ENCODE measurements around the gene HYCC1. TPM values are rescaled to one million over a fixed set of nuclear protein-coding genes. Genes with fewer than 3 reads are reported as not detected.

The HYCC1 gene
- total RNA-seq, 2 experiments from 2014 or later = 17.8 to 18.5 TPM

DNA sequence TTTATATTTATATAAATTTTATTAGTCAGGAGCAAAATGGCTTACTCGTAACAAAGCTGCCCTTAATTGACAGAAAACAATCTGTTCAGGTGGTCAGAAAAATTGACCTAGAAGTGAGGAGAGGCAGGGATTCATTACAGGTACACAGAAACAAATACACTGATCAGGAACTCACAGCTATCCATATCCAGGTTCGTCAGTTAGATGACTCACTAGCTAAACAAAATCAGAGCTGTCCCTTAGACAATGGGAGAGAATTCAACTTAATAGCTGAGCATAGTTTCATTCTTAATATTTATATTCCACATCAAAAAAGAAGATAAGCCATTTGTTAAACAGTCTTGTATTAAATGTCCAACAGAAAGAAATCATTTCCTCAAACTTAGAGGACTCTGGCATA, 41.7 kb downstream of the HYCC1 start:
- no peak for DNase-seq
- peaks cover 23% of the 10 kb centered on the region for H3K36me3 Mint-ChIP-seq (ENCODE audit: low read depth)
- peaks cover 4% of the 10 kb centered on the region for H3K4me1 Mint-ChIP-seq (ENCODE audit: low read depth)
- H3K9me3 Mint-ChIP-seq = no peaks in the 10 kb centered on the region
- H3K4me3 Mint-ChIP-seq = no peak overlapping the region
- intact Hi-C loops (cut with micrococcal nuclease) = no loop called here
- TF ChIP-seq, protein P1, sequence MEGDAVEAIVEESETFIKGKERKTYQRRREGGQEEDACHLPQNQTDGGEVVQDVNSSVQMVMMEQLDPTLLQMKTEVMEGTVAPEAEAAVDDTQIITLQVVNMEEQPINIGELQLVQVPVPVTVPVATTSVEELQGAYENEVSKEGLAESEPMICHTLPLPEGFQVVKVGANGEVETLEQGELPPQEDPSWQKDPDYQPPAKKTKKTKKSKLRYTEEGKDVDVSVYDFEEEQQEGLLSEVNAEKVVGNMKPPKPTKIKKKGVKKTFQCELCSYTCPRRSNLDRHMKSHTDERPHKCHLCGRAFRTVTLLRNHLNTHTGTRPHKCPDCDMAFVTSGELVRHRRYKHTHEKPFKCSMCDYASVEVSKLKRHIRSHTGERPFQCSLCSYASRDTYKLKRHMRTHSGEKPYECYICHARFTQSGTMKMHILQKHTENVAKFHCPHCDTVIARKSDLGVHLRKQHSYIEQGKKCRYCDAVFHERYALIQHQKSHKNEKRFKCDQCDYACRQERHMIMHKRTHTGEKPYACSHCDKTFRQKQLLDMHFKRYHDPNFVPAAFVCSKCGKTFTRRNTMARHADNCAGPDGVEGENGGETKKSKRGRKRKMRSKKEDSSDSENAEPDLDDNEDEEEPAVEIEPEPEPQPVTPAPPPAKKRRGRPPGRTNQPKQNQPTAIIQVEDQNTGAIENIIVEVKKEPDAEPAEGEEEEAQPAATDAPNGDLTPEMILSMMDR (IDR thresholded peaks at IDR 0.05) = no peak
- no peak overlapping the region for H3K27ac Mint-ChIP-seq
- ATAC-seq = no peak
- ChIA-PET CTCF (interaction anchor here (1.5 to 4.3 kb wide), 3 partner anchors 8 to 84 kb away, joined by 4 to 28 read pairs (median 5); no protein-coding TSS in a partner anchor), POLR2A (interaction anchor here (0.6 kb wide), 1 partner anchor 79 kb away, joined by 3 read pairs; no protein-coding TSS in a partner anchor)
- H3K27me3 Mint-ChIP-seq = no peaks in the 10 kb centered on the region

DNA sequence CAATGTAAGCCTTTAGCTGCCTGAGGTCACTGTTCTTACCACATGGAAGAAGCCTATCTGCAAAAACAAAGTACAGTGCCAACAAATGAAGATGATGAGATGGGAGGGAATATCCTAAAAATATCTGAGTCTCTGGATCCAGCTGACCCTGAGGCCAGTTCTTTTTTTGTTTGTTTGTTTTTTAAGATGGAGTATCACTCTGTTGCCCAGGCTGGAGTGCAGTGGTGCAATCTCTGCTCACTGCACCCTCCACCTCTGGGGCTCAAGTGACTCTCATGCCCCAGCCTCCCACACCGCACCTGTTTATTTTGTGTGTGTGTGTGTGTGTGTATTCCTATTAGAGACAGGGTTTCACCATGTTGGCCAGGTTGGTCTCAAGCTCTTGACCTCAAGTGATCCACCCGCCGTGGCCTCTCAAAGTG, 44.9 kb downstream of the HYCC1 start:
- no peak overlapping the region for H3K27ac Mint-ChIP-seq
- TF ChIP-seq, protein P1 (IDR thresholded peaks at IDR 0.05) = no peak
- DNase-seq = no peak
- intact Hi-C loops (cut with micrococcal nuclease) = no loop called here
- no peak overlapping the region for H3K4me3 Mint-ChIP-seq
- no peaks in the 10 kb centered on the region for H3K9me3 Mint-ChIP-seq
- no peaks in the 10 kb centered on the region for H3K4me1 Mint-ChIP-seq (ENCODE audit: low read depth)
- no peak for ATAC-seq
- CTCF ChIA-PET = interaction anchor here (0.6 to 1.6 kb wide), 2 partner anchors 20 to 108 kb away, joined by 3 to 4 read pairs; no protein-coding TSS in a partner anchor
- peaks cover 7% of the 10 kb centered on the region for H3K36me3 Mint-ChIP-seq (ENCODE audit: low read depth)
- H3K27me3 Mint-ChIP-seq = no peaks in the 10 kb centered on the region
- POLR2A ChIA-PET = no interaction called here

Other genes starting within 250 kb of the HYCC1 start
- gene TOMM7, start 191.3 kb downstream of the HYCC1 start, total RNA-seq = 100 to 1,000 TPM; 206 to 240 TPM
- 10 to 100 TPM; 17.1 to 18.2 TPM for gene KLHL7, start 91.7 kb upstream of the HYCC1 start, total RNA-seq
- gene NUP42, start 167.9 kb upstream of the HYCC1 start, total RNA-seq = 10 to 100 TPM; 30.1 to 32.6 TPM
- 1 to 10 TPM; 1.2 to 1.5 TPM for gene GPNMB, start 232.6 kb upstream of the HYCC1 start, total RNA-seq

All from activated CD8-positive, alpha-beta T cell treated with anti-CD3 and anti-CD28 coated beads for 36 hours (primary cell).